Activated naive CD4-positive, alpha-beta T cell treated with Interleukin-2 at 50 U/mL for 16 hours (primary cell): ENCODE measurements around the gene MYCN.
"Not testable (repeated sequence)": the region's sequence is repeated elsewhere in the genome, so short reads cannot be mapped to it uniquely, and the experiment has no call there.

Experiments
- DNase-seq: peaks from one replicate; pipeline ENCODE4 v3.0.0-alpha.2; 2020

Gene MYCN

DNA sequence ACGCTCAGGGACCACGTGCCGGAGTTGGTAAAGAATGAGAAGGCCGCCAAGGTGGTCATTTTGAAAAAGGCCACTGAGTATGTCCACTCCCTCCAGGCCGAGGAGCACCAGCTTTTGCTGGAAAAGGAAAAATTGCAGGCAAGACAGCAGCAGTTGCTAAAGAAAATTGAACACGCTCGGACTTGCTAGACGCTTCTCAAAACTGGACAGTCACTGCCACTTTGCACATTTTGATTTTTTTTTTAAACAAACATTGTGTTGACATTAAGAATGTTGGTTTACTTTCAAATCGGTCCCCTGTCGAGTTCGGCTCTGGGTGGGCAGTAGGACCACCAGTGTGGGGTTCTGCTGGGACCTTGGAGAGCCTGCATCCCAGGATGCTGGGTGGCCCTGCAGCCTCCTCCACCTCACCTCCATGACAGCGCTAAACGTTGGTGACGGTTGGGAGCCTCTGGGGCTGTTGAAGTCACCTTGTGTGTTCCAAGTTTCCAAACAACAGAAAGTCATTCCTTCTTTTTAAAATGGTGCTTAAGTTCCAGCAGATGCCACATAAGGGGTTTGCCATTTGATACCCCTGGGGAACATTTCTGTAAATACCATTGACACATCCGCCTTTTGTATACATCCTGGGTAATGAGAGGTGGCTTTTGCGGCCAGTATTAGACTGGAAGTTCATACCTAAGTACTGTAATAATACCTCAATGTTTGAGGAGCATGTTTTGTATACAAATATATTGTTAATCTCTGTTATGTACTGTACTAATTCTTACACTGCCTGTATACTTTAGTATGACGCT is 5.8 kb downstream of the MYCN start:
- DNase-seq: no peak

DNA sequence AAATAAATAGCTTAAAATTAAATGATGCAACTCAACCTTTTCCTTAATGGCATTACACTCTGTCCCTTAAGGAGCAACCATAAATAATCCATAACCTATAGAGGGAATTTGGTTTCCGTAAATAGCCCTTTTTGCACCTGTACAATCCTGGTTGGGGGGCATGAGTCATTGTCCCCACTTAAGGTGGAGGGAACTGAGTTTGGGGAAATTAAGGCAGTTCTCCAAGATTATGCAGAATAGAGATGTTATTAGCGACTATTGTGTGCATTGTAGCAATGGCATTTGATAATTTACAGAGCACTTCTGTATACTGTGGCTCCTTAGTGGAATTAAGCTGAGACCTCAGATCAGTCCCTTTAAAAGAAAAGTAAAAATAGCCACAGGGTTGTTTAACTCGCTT is 6.6 kb downstream of the MYCN start:
- no peak for DNase-seq

DNA sequence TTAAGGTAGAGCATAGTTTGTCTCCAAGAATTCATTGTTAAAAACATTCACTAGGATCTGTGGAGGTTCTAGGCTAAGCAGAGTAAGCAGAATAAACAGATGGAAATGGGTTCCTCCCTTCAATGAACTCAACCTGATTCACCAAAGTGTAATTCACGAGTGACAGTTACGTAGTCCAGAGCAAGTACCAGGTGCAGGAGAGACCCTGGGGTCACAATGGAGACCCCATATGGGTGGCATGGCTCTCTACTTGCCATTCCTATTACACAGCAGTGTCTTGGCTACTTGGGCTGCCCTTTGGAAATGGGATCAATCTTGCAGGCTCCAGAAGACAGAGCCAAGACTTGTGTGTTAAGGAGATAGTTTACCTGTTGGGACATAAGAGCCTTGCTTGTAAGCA is 7.1 kb downstream of the MYCN start:
- DNase-seq: no peak

DNA sequence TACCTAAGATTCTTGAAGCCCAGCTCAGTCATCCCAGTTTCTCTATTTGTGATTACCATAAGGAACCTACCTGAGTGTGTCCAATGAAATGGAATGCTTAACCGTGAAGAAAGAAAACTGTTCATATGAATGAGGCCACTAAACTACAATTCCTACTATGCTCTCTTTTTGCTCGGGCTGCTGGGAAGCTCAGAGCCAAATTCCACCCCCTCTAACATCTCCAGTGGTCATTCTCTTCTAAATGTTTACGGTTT is 8.3 kb downstream of the MYCN start:
- no peak for DNase-seq

DNA sequence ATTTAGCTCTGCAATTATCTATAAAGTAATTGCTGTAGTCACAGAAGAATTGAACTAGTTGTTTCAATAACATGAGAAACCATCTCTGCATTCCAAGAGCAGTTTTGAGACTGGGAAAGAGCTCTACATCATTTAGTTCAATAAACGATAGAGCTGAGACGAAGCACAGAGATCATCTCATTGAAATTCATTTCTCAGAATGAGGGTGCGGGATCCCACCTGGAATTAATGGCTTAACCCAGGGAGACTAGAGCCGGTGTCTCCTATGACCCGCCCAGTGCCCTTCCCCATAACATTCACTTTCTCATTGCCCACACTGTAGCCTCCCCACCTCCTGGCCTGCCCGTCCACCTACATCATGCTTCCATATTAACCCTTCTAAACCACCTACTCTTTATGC is 8.8 kb downstream of the MYCN start:
- no peak for DNase-seq

DNA sequence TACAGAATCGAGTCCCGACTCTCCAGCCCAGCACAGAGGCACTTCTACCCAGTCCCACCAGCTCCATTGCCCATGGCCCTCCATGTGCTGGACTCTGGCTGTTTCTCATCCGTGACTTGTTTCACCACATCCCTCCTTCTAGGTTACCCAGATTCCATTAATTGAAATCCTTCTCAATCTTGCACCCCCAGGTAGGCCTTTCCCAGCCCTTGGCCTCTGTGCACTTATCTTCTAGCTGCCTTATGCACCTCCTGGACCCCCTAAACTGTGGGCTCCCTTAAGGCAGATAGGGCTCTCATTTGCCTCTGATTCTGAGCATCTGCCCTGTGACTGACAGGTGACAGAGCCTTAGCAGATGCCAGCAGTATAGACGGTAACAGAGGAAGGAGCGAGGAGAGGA is 9.2 kb downstream of the MYCN start:
- DNase-seq: no peak

DNA sequence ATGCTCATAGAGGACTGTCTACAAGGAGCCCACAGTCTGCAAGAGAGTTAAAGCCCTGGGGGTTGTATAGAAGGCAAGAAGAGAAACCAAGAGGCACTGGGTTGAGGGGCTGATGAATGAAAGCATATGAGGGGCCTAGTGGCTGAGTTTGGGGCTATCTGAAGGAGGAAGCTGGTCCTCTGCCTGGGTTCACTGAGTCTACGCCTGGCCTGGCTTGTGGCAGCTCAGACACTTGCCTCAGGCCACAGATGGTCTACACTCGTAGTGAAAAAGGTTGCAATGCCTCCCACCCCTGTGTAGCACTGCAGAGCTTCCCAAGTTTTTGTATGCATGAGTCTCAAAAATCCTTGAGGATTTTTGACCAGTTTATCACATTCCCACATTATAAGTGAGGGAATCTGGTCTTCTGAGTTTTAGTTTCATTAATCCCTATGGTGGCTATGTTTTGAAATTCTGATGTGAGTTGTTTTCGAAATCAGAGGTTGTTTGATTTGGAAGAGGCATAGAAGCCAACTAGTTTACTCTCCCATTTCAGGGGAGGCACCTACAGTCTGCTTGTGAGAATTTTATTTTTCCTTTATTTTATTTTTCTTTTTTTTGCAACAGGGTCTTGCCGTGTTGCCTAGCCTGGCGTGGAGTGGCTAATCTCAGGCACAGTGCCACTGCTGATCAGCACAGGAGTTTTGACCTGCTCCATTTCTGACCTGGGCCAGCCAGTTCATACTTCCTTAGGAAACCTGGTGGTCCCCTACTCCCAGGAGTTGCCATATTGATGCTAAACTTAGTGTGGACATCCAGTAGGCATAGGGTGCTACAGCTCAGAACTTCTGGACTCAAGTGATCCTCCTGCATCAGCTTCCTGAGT is 10.0 kb downstream of the MYCN start:
- DNase-seq: no peak

DNA sequence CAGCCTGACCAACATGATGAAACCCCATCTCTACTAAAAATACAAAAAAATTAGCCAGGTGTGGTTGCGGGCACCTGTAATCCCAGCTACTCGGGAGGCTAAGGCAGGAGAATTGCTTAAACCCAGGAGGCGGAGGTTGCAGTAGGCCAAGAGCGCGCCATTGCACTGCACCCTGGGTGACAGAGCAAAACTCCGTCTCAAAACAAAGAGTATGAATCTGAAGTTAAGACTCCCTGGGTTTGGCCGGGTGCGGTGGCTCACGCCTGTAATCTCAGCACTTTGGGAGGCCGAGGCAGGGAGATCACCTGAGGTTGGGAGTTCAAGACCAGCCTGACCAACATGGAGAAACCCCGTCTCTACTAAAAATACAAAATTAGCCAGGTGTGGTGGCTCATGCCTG is 11.6 kb downstream of the MYCN start:
- DNase-seq: not testable (repeated sequence)

DNA sequence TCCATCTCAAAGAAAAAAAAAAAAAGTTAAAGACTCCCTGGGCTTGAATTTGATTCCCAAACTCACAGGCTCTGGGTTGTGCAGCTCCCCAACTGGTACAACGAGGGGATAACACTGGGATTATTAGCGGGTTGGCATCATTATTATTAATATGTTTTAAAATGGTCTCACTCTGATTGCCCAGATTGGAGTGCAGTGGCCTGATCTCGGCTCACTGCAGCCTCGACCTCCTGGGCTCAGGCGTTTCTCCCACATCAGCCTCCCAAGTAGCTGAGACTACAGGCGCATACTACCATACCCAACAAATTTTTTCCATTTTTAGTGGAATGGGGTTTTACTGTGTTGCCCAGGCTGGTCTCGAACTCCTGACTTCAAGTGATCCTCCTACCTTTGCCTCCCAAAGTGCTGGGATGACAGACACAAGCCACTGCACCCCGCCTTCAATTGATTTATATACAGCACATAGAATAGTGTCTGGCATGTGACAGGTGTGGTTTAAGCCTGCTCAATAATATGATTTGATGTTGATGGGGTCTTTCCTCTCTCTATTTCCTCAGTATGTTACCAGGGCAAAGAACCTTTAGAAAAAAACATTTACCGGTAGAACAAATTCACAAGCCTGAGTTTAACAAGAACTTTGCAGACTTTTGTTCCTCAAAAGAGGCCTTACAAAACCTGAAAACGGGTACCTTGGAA is 12.2 kb downstream of the MYCN start:
- DNase-seq: no peak

DNA sequence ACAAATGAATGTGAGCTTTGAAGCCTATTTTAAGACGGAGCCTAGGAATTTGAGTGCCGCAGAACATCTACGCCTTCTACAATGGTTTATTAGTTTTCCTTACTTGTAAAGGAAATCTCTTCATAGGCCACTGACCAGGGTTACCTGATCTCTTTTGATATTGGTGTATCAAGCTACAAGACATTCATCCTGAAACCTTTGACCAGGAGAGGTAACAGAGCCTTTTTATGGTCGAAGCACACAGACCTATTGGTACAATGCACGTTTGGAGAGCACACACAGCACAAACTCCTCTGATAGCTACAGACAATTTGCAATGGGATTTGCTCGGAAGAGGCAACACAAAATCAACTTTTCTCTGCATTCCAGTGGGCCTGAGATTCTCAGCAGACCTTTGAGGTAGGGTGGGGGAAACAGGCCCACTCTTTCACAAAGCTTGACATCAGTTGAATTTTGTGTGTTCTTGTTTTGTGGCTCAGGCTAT is 12.8 kb downstream of the MYCN start:
- DNase-seq: no peak

DNA sequence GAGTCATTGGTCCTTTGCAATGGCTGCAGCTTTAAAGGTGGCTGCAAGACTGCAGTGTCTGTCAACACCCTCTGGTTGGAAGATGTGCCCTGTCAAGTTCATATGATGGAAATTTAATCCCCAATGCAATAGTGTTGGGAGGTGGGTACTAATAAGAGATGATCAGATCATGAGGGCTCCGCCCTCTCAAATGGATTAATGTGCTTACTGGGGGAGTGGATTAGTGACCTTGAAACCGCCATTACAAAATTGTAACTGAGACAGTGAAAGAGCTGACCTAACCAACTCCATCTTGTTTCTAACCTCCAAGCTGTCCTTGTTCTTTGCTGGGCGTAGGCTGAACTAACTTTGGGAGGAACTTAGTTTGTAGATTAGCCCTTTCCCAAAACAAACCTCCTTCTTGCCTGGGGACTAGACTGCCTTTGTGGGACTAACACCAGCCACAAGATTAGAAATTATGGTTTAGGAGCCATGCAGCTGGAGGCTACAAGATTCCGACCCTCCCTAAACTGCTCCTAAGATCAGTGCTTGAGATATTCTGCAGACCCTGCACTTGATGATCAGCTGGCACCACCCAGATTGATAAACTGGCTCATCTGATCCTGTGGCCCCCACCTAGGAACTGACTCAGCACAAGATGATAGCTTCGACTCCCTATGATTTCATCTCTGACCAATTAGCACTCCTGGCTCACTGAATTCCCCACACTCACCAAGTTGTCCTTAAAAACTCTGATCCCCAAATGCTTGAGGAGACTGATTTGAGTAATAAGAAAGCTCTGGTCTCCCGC is 13.7 kb downstream of the MYCN start:
- no peak for DNase-seq

DNA sequence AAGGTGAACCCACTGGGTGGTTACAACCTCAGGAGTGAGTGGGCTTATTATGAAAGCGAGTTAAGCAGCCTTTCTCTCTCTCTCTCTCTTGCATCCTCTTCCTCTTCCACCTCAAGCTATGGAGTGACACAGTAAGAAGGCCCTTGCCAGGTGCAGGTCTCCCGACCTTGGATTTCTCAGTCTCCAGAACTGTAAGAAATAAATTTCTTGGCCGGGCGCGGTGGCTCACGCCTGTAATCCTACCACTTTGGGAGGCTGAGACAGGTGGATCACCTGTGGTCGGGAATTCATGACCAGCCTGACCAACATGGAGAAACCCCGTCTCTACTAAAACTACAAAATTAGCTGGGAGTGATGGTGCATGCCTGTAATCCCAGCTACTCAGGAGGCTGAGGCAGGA is 14.4 kb downstream of the MYCN start:
- DNase-seq: no peak

DNA sequence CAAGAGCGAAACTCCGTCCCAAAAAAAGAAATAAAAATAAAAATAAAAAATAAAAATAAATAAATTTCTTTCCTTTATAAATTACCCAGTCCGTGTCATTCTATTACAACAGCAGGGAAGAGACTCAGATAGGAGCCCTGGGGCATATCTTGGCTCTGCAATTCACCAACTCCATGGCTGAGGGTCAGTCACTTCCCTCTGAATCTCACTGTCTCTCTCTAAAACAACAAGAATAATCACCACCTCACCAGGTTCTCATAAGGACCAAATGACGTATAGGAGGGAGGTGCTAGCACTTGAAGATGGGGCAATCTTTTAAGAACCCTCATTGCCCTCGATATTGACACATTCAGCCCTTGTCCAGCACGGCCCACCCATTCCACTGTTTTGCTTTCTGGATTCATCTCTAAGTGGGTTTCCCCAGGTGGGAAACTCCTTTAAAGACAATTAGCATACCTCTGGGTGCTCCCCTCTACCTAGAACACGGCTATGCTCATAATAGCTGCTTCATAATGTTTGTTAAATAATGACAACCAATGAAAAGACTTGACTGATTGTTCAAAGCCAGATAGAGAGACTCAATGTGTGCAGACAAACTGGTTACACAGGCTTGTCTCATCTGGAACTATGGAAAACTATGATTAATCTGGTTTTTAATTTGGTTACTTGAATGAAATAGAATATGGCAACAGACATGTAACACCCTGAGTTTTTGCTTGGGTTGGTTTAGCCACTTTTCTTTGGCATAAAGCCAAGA is 15.1 kb downstream of the MYCN start:
- DNase-seq: no peak

DNA sequence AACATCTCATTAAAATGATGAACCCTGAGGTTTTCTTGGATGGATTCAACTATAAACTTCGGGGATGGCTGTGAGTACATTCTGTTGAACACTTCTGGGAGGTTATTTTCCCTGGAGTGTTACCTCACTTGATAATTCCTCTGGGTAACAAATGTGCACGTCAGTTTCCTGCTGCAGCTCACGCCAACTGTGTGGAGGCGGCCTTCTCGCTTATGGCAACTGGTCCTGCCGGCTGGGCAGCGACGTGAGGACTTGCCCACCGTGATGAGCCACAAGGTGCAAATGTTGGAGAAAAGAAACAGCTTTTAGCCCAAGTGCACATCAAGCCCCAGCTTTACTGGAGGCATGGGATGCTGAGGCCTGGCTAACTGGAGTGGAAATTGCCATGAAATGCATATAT is 15.9 kb downstream of the MYCN start:
- no peak for DNase-seq

DNA sequence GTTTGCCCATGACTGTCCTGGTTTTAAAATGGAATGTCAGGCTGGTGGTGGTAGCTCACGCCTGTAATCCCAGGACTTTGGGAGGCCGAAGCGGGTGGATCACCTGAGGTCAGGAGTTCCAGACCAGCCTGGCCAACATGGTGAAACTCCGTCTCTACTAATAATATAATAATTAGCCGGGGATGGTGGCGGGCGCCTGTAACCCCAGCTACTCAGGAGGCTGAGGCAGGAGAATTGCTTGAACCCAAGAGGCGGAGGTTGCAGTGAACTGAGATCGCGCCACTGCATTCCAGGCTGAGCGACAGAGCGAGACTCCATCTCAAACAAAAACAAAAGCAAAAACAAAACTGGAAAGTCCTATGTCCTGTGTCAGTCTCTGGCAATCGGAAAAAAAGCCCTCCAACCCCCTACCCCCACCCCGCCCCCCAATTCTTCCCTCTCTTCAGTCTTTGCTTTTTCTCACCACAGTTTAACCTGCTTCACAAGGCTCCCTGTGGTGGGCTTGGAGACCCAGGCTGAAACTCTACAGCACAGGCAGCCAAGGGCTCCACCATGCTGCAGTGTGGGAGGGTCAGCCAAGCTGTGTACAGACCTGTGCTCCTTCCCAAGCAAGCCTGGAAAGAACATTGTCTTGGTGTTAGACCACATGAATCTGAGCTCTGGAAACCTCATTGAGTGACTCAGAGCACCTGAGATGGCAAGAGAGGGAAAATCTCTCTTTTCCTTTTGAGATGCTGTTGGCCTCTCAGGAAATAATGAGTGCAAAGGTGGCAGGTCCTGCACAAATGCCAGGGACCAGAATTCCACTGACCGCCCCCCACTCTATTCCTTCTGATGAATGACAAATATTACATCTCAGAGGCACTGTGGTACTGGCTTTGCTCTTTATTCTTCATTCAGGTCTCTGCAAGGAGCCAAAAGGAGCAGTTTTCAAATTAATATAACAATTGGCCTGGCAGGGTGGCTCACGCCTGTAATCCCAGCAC is 16.7 kb downstream of the MYCN start:
- no peak for DNase-seq

DNA sequence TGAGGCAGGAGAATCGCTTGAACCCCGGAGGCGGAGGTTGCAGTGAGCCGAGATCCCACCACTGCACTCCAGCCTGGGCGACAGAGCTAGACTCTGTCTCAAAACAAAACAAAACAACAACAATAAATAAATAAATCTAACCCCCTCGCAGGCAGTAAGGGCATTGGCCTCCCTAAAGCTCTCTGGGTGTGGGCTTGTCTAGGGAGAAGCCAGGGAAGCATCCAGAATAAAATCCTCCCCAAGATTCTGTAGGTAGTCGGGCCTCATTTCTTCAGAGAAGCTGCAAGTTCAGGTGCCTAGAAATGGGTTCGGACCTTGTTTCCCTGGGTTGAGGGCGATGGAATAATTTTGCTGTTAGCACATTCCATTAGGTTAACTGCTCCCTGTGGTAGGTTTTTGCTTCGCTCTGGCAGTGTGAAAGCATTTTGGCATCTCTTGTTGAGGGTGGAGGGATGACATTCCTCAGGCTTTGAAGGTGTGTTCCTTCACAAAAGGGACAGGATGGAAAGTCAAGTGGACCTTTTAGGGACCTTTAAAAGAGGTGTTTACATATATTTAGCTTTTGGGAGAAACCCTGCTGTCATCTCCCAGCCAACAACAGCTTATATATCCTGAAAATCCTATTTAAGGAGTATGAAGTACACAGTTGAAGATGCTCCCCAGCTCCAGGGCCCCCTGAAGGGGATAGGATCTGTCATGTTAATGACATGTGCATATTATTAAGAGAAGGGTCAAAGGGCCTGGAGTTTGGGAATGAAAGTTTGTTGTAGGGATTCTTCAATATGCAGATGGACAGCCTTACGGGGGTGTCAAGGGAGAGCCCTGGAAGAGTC is 17.7 kb downstream of the MYCN start:
- DNase-seq: no peak

DNA sequence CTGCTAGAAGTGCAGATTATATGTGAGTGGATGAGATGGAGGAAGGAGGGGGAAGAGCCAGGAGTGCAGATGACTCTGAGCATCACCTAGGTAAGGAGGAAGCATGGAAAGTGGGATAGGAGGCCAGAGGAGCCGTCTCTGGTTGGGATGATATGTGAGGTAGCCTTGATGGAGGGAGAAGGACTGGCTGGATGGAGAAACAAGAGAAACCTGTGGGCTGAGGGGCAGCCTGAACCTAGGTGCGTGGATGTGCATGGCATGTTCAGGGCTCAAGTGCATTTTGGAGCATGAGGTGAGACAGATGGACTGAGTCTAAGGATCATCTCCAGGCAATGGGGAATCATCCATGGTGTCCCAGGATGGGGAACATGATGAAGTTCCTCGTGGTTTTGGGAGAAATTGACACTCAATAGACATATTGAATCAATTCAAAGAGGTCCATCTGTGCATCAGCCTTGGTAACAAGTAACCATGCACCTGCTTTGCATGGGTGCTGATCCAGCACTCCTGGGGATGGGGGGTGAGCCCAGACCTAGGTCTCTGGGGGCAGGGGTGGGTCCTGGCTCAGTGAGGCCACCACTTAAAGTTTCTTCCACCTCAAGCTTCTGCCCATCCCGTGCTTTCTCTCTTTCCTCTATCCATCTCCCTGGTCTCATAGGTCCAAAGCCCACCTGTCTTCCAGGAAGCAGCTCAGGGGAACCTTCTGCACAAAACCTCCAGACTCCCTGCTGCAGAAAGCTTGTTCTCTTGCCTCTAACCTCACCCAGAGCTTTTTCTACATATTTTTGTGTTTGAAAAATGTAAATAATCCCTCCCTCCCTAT is 19.2 kb downstream of the MYCN start:
- DNase-seq: no peak

DNA sequence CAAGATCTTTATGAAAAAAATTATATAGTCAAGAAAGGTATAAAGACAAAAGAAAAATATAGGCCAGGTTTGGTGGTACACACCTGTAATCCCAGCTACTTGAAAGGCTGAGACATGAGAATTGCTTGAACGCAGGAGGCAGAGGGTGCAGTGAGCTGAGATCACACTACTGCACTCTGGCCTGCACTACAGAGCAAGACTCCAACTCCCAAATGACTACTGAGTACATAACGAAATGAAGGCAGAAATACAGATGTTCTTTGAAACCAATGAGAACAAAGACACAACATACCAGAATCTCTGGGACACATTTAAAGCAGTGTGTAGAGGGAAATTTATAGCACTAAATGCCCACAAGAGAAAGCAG is 19.8 kb downstream of the MYCN start:
- DNase-seq: not testable (repeated sequence)
